ENCODE results near the gene ZNF771.
A peak's percentile ranks its signal among the peaks of the same experiment; 100 is the strongest.

Gene ZNF771

DNA sequence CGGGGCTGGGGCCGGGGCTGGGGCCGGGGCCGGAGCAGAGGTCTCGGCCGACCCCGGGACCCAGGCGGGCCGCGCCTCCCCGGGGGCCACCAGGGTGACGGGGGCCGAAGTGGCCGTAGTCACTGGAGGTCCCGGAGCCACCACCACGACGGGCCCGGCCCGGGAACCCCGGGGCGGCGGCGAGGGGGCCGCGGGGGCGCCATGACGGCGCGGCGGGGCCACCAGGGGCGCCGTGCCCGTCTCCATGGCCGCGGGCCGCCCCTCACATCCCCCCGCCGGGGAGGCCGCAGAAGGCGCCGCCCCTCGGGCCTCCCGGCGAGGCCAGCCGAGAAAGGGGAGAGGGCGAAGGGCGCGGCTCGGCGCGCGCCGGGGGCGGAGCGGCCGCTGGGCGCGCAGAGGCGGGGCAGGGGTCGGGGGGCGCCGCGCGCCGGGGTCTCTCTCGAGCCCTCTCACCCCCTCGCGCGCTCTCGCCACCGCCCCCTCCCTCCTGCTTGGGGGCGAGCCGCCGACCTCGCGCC is 37.4 kb upstream of the ZNF771 start:
- Histone ChIP-seq H4K20me1 (ENCODE audit: insufficient read depth) (no peaks in the 10 kb centered on the region), H3K27ac (no peak overlapping the region), H3K27me3 (ENCODE audit: insufficient read depth, low read depth) (no peaks in the 10 kb centered on the region), H3K4me1 (ENCODE audit: low read depth, poor library complexity, severe bottlenecking) (peaks cover 34% of the 10 kb centered on the region), H3K4me2 (peak overlapping the region; percentile 89), H3K4me3 (IDR thresholded peaks at IDR 0.05; ENCODE audit: insufficient read depth, low read depth, low read length) (no peak overlapping the region), H2AFZ (ENCODE audit: low read depth) (no peak overlapping the region), H3K79me2 (ENCODE audit: insufficient read depth, low read depth) (peaks cover 48% of the 10 kb centered on the region), H3K36me3 (ENCODE audit: insufficient read depth) (no peaks in the 10 kb centered on the region), H3K9ac (peak overlapping the region; percentile 47; the same call in 1 of the 2 replicates)
- no peak for TF ChIP-seq CTCF (conservative IDR thresholded peaks at IDR 0.05; ENCODE audit: low read depth, low read length)

- H3K4me1 ChIP-seq (ENCODE audit: low read depth, poor library complexity, severe bottlenecking): peaks cover 34% of the 10 kb centered on the region
- no peaks in the 10 kb centered on the region for H4K20me1 ChIP-seq (ENCODE audit: insufficient read depth)
- H3K27me3 ChIP-seq (ENCODE audit: insufficient read depth, low read depth): no peaks in the 10 kb centered on the region
- peak within 1 kb of the TSS; percentile 47; the same call in 1 of the 2 replicates for H3K9ac ChIP-seq
- peak within 1 kb of the TSS; percentile 89 for H3K4me2 ChIP-seq
- H2AFZ ChIP-seq (ENCODE audit: low read depth): peak within 1 kb of the TSS; percentile 71; the same call in 1 of the 2 replicates
- no peak within 1 kb of the TSS for H3K4me3 ChIP-seq (IDR thresholded peaks at IDR 0.05; ENCODE audit: insufficient read depth, low read depth, low read length)
- TF ChIP-seq CTCF (conservative IDR thresholded peaks at IDR 0.05; ENCODE audit: low read depth, low read length): 0 out of 2 replicates have a peak, but pooled peaks have one; percentile 19
- peak within 1 kb of the TSS; percentile 16; the same call in 1 of the 2 replicates for H3K27ac ChIP-seq
- no peaks in the 10 kb centered on the region for H3K36me3 ChIP-seq (ENCODE audit: insufficient read depth)
- peaks cover 41% of the 10 kb centered on the region for H3K79me2 ChIP-seq (ENCODE audit: insufficient read depth, low read depth)
Observed at GRCh38 chr16:30370456-30371247, 36.8 kb upstream of the ZNF771 start, which contains the start of gene TBC1D10B. Gene TBC1D10B, minus strand, starts transcription at chr16:30370494. Its CDS starts 311 bp downstream, at chr16:30370183.

GRCh38 chr16:30371248-30371816 is 36.1 kb upstream of the ZNF771 start:
- H3K79me2 ChIP-seq (ENCODE audit: insufficient read depth, low read depth): peaks cover 34% of the 10 kb centered on the region
- H3K36me3 ChIP-seq (ENCODE audit: insufficient read depth): no peaks in the 10 kb centered on the region
- H3K27ac ChIP-seq: no peak overlapping the region
- no peak for TF ChIP-seq CTCF (conservative IDR thresholded peaks at IDR 0.05; ENCODE audit: low read depth, low read length)
- H3K4me2 ChIP-seq: peak overlapping the region; percentile 87
- H2AFZ ChIP-seq (ENCODE audit: low read depth): peak overlapping the region; percentile 71; the same call in 1 of the 2 replicates
- H3K4me1 ChIP-seq (ENCODE audit: low read depth, poor library complexity, severe bottlenecking): peaks cover 34% of the 10 kb centered on the region
- H3K9ac ChIP-seq: no peak overlapping the region
- no peaks in the 10 kb centered on the region for H4K20me1 ChIP-seq (ENCODE audit: insufficient read depth)
- H3K27me3 ChIP-seq (ENCODE audit: insufficient read depth, low read depth): no peaks in the 10 kb centered on the region
- no peak overlapping the region for H3K4me3 ChIP-seq (IDR thresholded peaks at IDR 0.05; ENCODE audit: insufficient read depth, low read depth, low read length)

DNA sequence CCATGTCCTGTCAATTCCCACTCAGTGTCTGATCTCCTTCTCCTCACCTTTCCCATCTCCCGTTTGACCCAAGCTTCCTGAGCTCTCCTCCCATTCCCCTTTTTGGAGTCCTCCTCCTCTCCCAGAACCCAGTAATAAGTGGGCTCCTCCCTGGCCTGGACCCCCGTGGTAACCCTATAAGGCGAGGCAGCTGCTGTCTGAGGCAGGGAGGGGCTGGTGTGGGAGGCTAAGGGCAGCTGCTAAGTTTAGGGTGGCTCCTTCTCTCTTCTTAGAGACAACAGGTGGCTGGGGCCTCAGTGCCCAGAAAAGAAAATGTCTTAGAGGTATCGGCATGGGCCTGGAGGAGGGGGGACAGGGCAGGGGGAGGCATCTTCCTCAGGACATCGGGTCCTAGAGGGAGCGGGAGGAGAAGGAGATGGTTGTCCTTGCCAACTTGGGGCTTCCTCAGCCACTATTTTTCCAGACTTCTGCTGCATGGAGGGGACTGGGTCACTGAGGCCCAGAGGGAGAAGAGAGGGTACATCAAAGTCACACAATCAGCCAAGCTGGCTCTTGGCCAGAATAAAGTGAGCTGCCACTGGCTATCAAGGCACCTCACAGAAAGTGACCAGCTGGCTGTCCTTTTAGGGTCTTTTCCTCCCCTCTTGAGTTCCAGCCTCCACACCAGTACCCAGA is 35.2 kb upstream of the ZNF771 start:
- Histone ChIP-seq H3K9ac (no peak overlapping the region), H3K27ac (no peak overlapping the region), H3K4me1 (ENCODE audit: low read depth, poor library complexity, severe bottlenecking) (peaks cover 33% of the 10 kb centered on the region), H3K36me3 (ENCODE audit: insufficient read depth) (no peaks in the 10 kb centered on the region), H2AFZ (ENCODE audit: low read depth) (peak overlapping the region; percentile 71; the same call in 1 of the 2 replicates), H4K20me1 (ENCODE audit: insufficient read depth) (no peaks in the 10 kb centered on the region), H3K79me2 (ENCODE audit: insufficient read depth, low read depth) (peaks cover 26% of the 10 kb centered on the region), H3K4me2 (peak overlapping the region; percentile 87; the same call in 1 of the 2 replicates), H3K4me3 (IDR thresholded peaks at IDR 0.05; ENCODE audit: insufficient read depth, low read depth, low read length) (no peak overlapping the region), H3K27me3 (ENCODE audit: insufficient read depth, low read depth) (no peaks in the 10 kb centered on the region)
- no peak for TF ChIP-seq CTCF (conservative IDR thresholded peaks at IDR 0.05; ENCODE audit: low read depth, low read length)

Data from KMS-11 (cell line).